Liver (tissue), 9 donors: ENCODE results near the gene KIF17. TPM values are rescaled to one million over a fixed set of nuclear protein-coding genes. Genes with fewer than 3 reads are reported as not detected.

ENCODE experiments used
- DNase-seq: peaks from one replicate; pipeline ENCODE4 v3.0.0-alpha.2; 2017; ENCODE audit warnings: low spot score
- H3K27ac ChIP-seq, 2 donors: one replicate each; pipeline ENCODE4 v1.7.0; 2013; ENCODE audit warnings: inconsistent platforms in 2 of 2, low read length in 2 of 2, control low read depth in 1 of 2, low read depth in 1 of 2, mild to moderate bottlenecking in 1 of 2
- H3K27me3 ChIP-seq, 4 donors: one replicate each; pipeline versions ENCODE4 v1.6.1 to v1.7.0; 2013; ENCODE audit warnings: low read length in 3 of 4, inconsistent platforms in 1 of 4, mild to moderate bottlenecking in 1 of 4, moderate library complexity in 1 of 4; ENCODE audit not compliant: control insufficient read depth in 4 of 4, insufficient read depth in 4 of 4
- H3K36me3 ChIP-seq, 4 donors: one replicate each; pipeline versions ENCODE4 v1.6.1 to v1.7.0; 2013; ENCODE audit warnings: low read length in 3 of 4, mild to moderate bottlenecking in 3 of 4, low read depth in 1 of 4, moderate library complexity in 1 of 4; ENCODE audit not compliant: control insufficient read depth in 4 of 4, insufficient read depth in 3 of 4
- H3K4me1 ChIP-seq, 4 donors: one replicate each; pipeline versions ENCODE4 v1.6.1 to v1.7.0; 2013; ENCODE audit warnings: low read length in 3 of 4, mild to moderate bottlenecking in 3 of 4, moderate library complexity in 1 of 4; ENCODE audit not compliant: control insufficient read depth in 4 of 4, insufficient read depth in 4 of 4
- H3K4me3 ChIP-seq, 3 donors: one replicate each; pipeline versions ENCODE4 v1.6.1 to v1.7.0; 2013; ENCODE audit warnings: low read length in 3 of 3, control low read depth in 1 of 3, low read depth in 1 of 3, mild to moderate bottlenecking in 1 of 3
- H3K9ac ChIP-seq, 2 donors: one replicate each; pipeline ENCODE4 v1.7.0; 2013; ENCODE audit warnings: low read length in 2 of 2, mild to moderate bottlenecking in 2 of 2, moderate library complexity in 2 of 2, control low read depth in 1 of 2, low read depth in 1 of 2
- H3K9me3 ChIP-seq, 4 donors: one replicate each; pipeline versions ENCODE4 v1.6.1 to v1.7.0; 2013; ENCODE audit warnings: low read length in 3 of 4; ENCODE audit not compliant: control insufficient read depth in 4 of 4
- ATF3 ChIP-seq: IDR thresholded peaks from 2 replicates; pipeline ENCODE4 v1.6.1; 2016; ENCODE audit warnings: antibody characterized with exemption
- CTCF ChIP-seq: fragments of 150-350 bp; IDR thresholded peaks from 2 replicates; pipeline ENCODE4 v1.5.1; 2017; ENCODE audit warnings: improper control_type of control experiment, low read depth, low read length; ENCODE audit not compliant: missing input control
- EGR1 ChIP-seq, 2 donors: IDR thresholded peaks; 2 replicates each; pipeline ENCODE4 v1.6.1; 2016 to 2018; ENCODE audit warnings: antibody characterized with exemption in 2 of 2, low read depth in 2 of 2
- FOXA1 ChIP-seq: IDR thresholded peaks from 2 replicates; pipeline ENCODE4 v1.6.1; 2016; ENCODE audit warnings: antibody characterized with exemption
- FOXA2 ChIP-seq: IDR thresholded peaks from 2 replicates; pipeline ENCODE4 v1.6.1; 2016; ENCODE audit warnings: antibody characterized with exemption
- GABPA ChIP-seq, 2 donors: IDR thresholded peaks in 1 of 2; conservative IDR thresholded peaks in 1 of 2; 2 replicates each; pipeline ENCODE4 v1.6.1; 2016; ENCODE audit warnings: antibody characterized with exemption in 2 of 2, mild to moderate bottlenecking in 1 of 2, moderate library complexity in 1 of 2
- HNF4A ChIP-seq, 2 donors: conservative IDR thresholded peaks; 2 replicates each; pipeline ENCODE4 v1.6.1; 2016; ENCODE audit warnings: antibody characterized with exemption in 2 of 2, mild to moderate bottlenecking in 2 of 2
- HNF4G ChIP-seq: IDR thresholded peaks from 2 replicates; pipeline ENCODE4 v1.6.1; 2016; ENCODE audit warnings: antibody characterized with exemption
- JUND ChIP-seq, 2 donors: IDR thresholded peaks; 2 replicates each; pipeline ENCODE4 v1.6.1; 2016; ENCODE audit warnings: antibody characterized with exemption in 2 of 2
- MAX ChIP-seq: IDR thresholded peaks from 2 replicates; pipeline ENCODE4 v1.6.1; 2016; ENCODE audit warnings: antibody characterized with exemption
- NR2F2 ChIP-seq: IDR thresholded peaks from 2 replicates; pipeline ENCODE4 v1.6.1; 2016; ENCODE audit warnings: antibody characterized with exemption
- RAD21 ChIP-seq, 2 donors: IDR thresholded peaks; 2 replicates each; pipeline ENCODE4 v1.6.1; 2016; ENCODE audit warnings: antibody characterized with exemption in 2 of 2, mild to moderate bottlenecking in 2 of 2
- REST ChIP-seq: IDR thresholded peaks from 2 replicates; pipeline ENCODE4 v1.6.1; 2016; ENCODE audit warnings: antibody characterized with exemption, mild to moderate bottlenecking
- RXRA ChIP-seq, 2 donors: IDR thresholded peaks; 2 replicates each; pipeline ENCODE4 v1.6.1; 2017 to 2018; ENCODE audit warnings: antibody characterized with exemption in 2 of 2, mild to moderate bottlenecking in 1 of 2
- SP1 ChIP-seq: IDR thresholded peaks from 2 replicates; pipeline ENCODE4 v1.6.1; 2018; ENCODE audit warnings: antibody characterized with exemption, mild to moderate bottlenecking
- TAF1 ChIP-seq: conservative IDR thresholded peaks from 2 replicates; pipeline ENCODE4 v1.6.1; 2016; ENCODE audit warnings: antibody characterized with exemption, mild to moderate bottlenecking
- YY1 ChIP-seq: IDR thresholded peaks from 2 replicates; pipeline ENCODE4 v1.6.1; 2016; ENCODE audit warnings: antibody characterized with exemption, mild to moderate bottlenecking
- ZBTB33 ChIP-seq: IDR thresholded peaks from 2 replicates; pipeline ENCODE4 v1.6.1; 2016; ENCODE audit warnings: antibody characterized with exemption
- WGBS: extraction: QIAGEN DNeasy Blood & Tissue Kit; methylation state at CpG from one replicate; pipeline ENCODE4 v1.1.7; 2013; 5-methylcytosine and 5-hydroxymethylcytosine counted together
- polyA plus RNA-seq, 2 donors: library from polyadenylated mRNA; stranded (reverse) in 1 of 2; unstranded in 1 of 2; fragments of 200-250 nt in 1 of 2; fragments of >200 nt in 1 of 2; fragmentation: Nextera tagmentation in 1 of 2; extraction: Ambion mirVana in 1 of 2; gene quantifications; one replicate each; pipeline versions ENCODE4 v1.2.1 to v1.2.3, GENCODE V29; 2013 to 2015
- total RNA-seq, 2 donors: library from RNA; depleted of rRNA; stranded (reverse); fragments of >200 nt; gene quantifications; one replicate each; pipeline ENCODE4 v1.2.3, GENCODE V29; 2014
- donor health status: healthy.
- donor health status: healthy.
- donor health status: healthy.
- donor health status: healthy.
- donor health status: healthy.

KIF17 gene
- total and polyA plus RNA-seq, 4 donors: 1.0 to 2.7 (median 2.0) TPM

GRCh38 chr1:20666146-20666545 is 51.7 kb downstream of the KIF17 start:
- TF ChIP-seq REST (no peak), NR2F2 (peak; percentile 19)
- WGBS: 77% methylated on average over 16 of the region's 16 CpGs
- H3K9me3 ChIP-seq: no peaks in the 10 kb centered on the region
- H3K27ac ChIP-seq: peak overlapping the region; percentile 37 to 42
- peaks cover 0 to 9% (median 6%) of the 10 kb centered on the region in 4 donors for H3K4me1 ChIP-seq
- no peak overlapping the region for H3K9ac ChIP-seq
- no peak for DNase-seq
- H3K4me3 ChIP-seq: no peak overlapping the region
- H3K27me3 ChIP-seq: no peaks in the 10 kb centered on the region
- H3K36me3 ChIP-seq: no peaks in the 10 kb centered on the region

GRCh38 chr1:20665726-20666125 is 52.1 kb downstream of the KIF17 start:
- Histone ChIP-seq H3K36me3 (no peaks in the 10 kb centered on the region), H3K4me3 (no peak overlapping the region), H3K27me3 (no peaks in the 10 kb centered on the region), H3K9ac (no peak overlapping the region), H3K4me1 (peaks cover 0 to 10% (median 6%) of the 10 kb centered on the region in 4 donors), H3K27ac (no peak overlapping the region), H3K9me3 (no peaks in the 10 kb centered on the region)
- no peak for DNase-seq
- no peak for TF ChIP-seq RXRA (IDR thresholded peaks at IDR 0.05)
- TF ChIP-seq JUND (IDR thresholded peaks at IDR 0.05): no peak
- TF ChIP-seq FOXA2: no peak
- no peak for TF ChIP-seq TAF1
- TF ChIP-seq NR2F2: no peak
- TF ChIP-seq FOXA1: no peak
- no peak for TF ChIP-seq MAX
- no peak for TF ChIP-seq HNF4A (conservative IDR thresholded peaks at IDR 0.05)
- TF ChIP-seq ZBTB33: no peak
- no peak for TF ChIP-seq GABPA (IDR thresholded peaks at IDR 0.05 in 1 of 2, conservative IDR thresholded peaks at IDR 0.05 in 1 of 2)
- no peak for TF ChIP-seq EGR1 (IDR thresholded peaks at IDR 0.05; ENCODE audit: low read depth in 2 of 2)
- no peak for TF ChIP-seq YY1
- TF ChIP-seq REST: no peak
- no peak for TF ChIP-seq RAD21 (IDR thresholded peaks at IDR 0.05)
- TF ChIP-seq CTCF: no peak
- TF ChIP-seq ATF3: no peak
- no peak for TF ChIP-seq SP1
- no peak for TF ChIP-seq HNF4G
- 78% methylated on average over 12 of the region's 12 CpGs for WGBS
